AG20443 (cell line): ENCODE results near the gene MYCBPAP.

Experiments
- DNase-seq: peaks from one replicate; pipeline ENCODE4 v3.0.0; 2012; ENCODE audit warnings: low spot score, mixed read lengths

Gene MYCBPAP

GRCh38 chr17:50507871-50508572 is at the start of gene MYCBPAP:
MYCBPAP (plus strand) TSS chr17:50508439; CDS start chr17:50508675, 236 bp downstream.
- peak; percentile 94 for DNase-seq

- DNase-seq = no peak
Observed at GRCh38 chr17:50458701-50459676, 49.2 kb upstream of the MYCBPAP start.

- DNase-seq = peak; percentile 8
Observed at GRCh38 chr17:50459756-50460155, 48.5 kb upstream of the MYCBPAP start.

- DNase-seq = peak; percentile 5
Observed at GRCh38 chr17:50460831-50461526, 47.3 kb upstream of the MYCBPAP start.

GRCh38 chr17:50461550-50462132 is 46.6 kb upstream of the MYCBPAP start:
- no peak for DNase-seq

- no peak for DNase-seq
Observed at GRCh38 chr17:50462446-50462845, 45.8 kb upstream of the MYCBPAP start.

- no peak for DNase-seq
Observed at GRCh38 chr17:50464121-50464520, 44.1 kb upstream of the MYCBPAP start.

- DNase-seq = no peak
Observed at GRCh38 chr17:50464736-50465135, 43.5 kb upstream of the MYCBPAP start.

GRCh38 chr17:50465171-50465570 is 43.1 kb upstream of the MYCBPAP start:
- no peak for DNase-seq

GRCh38 chr17:50465635-50466034 is 42.6 kb upstream of the MYCBPAP start:
- DNase-seq = peak; percentile 2

GRCh38 chr17:50466371-50467113 is 41.7 kb upstream of the MYCBPAP start:
- DNase-seq = peak; percentile 9

- DNase-seq = peak; percentile 13
Observed at GRCh38 chr17:50467114-50467854, 41.0 kb upstream of the MYCBPAP start.

GRCh38 chr17:50467855-50468303 is 40.4 kb upstream of the MYCBPAP start:
- peak; percentile 9 for DNase-seq

- DNase-seq = peak; percentile 75
Observed at GRCh38 chr17:50468304-50469207, 39.7 kb upstream of the MYCBPAP start, which contains the start of gene CHAD. CHAD (minus strand) TSS chr17:50468880; CDS start chr17:50468813, 67 bp downstream.

- peak; percentile 64 for DNase-seq
Observed at GRCh38 chr17:50469208-50469605, 39.0 kb upstream of the MYCBPAP start.

GRCh38 chr17:50469671-50470305 is 38.5 kb upstream of the MYCBPAP start:
- DNase-seq = no peak

- DNase-seq = no peak
Observed at GRCh38 chr17:50470426-50470825, 37.8 kb upstream of the MYCBPAP start.

GRCh38 chr17:50471009-50471905 is 37.0 kb upstream of the MYCBPAP start:
- no peak for DNase-seq
